ENCODE measurements around the gene NRG3.

DNA sequence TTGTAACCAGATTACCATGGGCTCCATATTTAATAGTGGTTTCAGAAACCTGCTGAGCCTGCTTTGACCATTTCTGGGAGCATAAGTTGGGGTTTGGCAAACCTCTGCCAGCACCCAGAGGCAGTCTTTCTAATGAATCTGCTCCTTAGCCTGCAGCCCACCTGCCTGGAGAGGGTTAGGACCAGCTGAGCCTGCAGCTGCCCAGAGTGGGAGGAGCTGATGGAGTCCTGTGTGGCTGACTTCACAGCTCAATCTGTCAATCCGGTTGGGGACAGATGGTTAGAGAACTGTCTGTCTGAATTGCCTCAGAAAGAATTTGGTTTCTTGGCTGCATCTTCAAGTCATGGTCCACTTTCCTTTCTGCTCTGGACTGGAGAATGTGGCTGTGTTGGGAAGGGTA is 444.6 kb downstream of the NRG3 start:
- TF ChIP-seq, protein P1, sequence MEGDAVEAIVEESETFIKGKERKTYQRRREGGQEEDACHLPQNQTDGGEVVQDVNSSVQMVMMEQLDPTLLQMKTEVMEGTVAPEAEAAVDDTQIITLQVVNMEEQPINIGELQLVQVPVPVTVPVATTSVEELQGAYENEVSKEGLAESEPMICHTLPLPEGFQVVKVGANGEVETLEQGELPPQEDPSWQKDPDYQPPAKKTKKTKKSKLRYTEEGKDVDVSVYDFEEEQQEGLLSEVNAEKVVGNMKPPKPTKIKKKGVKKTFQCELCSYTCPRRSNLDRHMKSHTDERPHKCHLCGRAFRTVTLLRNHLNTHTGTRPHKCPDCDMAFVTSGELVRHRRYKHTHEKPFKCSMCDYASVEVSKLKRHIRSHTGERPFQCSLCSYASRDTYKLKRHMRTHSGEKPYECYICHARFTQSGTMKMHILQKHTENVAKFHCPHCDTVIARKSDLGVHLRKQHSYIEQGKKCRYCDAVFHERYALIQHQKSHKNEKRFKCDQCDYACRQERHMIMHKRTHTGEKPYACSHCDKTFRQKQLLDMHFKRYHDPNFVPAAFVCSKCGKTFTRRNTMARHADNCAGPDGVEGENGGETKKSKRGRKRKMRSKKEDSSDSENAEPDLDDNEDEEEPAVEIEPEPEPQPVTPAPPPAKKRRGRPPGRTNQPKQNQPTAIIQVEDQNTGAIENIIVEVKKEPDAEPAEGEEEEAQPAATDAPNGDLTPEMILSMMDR (IDR thresholded peaks at IDR 0.05; ENCODE audit: low read length) = no peak
- no peak for TF ChIP-seq EZH2 (IDR thresholded peaks at IDR 0.05; ENCODE audit: borderline replicate concordance, low read length)
